Omental fat pad (tissue), 4 donors: Measurements from ENCODE around the gene OR4D9. TPM values are rescaled to one million over a fixed set of nuclear protein-coding genes. Genes with fewer than 3 reads are reported as not detected.

Experiments used
- ATAC-seq: fragments of 150-250 bp; one replicate; pipeline ENCODE4 v1.9.1; 2016; ENCODE audit warnings: mild to moderate bottlenecking, moderate library complexity; ENCODE audit not compliant: low FRiP score
- DNase-seq: peaks from one replicate; pipeline ENCODE4 v3.0.0-alpha.2; 2019; ENCODE audit warnings: low spot score
- CTCF ChIP-seq, 3 donors: fragments of 450-650 bp; IDR thresholded peaks; one replicate each; pipeline ENCODE4 v1.5.1; 2016 to 2017; ENCODE audit warnings: antibody characterized with exemption in 3 of 3, mild to moderate bottlenecking in 3 of 3, moderate library complexity in 2 of 3
- total RNA-seq, 4 donors: library from RNA; depleted of rRNA; stranded (reverse); fragments of >200 nt; gene quantifications; one replicate each; pipeline ENCODE4 v1.1.0, GENCODE V29; 2016

The OR4D9 gene
- total RNA-seq, 4 donors from 2014 or later, result not detected

DNA sequence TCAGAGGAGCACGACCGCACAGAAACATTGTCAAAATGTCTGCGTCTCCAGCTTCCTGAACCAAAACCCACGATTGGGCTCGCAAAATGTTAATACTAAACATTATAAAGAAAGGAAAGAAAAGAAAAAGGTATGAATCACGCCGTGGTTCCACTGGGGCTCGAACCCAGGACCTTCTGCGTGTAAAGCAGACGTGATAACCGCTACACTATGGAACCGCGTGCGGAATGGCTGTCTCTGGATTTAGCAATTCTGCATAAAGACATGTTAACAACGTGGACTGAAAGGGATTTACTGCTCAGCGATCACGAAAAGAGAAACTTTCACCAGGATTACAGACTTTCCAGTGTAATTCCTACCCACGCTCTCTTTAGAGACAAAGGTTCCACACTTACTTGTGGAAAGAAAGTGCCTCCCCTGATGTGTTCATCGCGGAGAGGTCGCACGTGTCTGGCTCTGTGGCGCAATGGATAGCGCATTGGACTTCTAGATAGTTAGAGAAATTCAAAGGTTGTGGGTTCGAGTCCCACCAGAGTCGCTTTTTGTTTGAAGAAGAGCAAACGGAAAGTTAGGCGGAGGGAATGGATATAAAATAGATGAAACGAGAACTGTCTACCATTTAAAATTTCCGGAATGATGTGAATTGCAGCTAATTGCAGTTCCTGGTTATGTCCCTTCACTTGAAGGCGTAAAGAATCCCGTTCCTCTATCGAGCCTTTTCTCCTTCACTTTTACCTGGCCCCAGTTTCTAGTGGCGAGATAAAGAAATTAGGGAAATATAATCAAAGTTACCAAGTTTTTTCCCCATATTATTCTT lies 39.7 kb downstream of the OR4D9 start:
- ATAC-seq (peak; percentile 66), DNase-seq (peak; percentile 74)
- no peak for TF ChIP-seq CTCF (IDR thresholded peaks at IDR 0.05)

DNA sequence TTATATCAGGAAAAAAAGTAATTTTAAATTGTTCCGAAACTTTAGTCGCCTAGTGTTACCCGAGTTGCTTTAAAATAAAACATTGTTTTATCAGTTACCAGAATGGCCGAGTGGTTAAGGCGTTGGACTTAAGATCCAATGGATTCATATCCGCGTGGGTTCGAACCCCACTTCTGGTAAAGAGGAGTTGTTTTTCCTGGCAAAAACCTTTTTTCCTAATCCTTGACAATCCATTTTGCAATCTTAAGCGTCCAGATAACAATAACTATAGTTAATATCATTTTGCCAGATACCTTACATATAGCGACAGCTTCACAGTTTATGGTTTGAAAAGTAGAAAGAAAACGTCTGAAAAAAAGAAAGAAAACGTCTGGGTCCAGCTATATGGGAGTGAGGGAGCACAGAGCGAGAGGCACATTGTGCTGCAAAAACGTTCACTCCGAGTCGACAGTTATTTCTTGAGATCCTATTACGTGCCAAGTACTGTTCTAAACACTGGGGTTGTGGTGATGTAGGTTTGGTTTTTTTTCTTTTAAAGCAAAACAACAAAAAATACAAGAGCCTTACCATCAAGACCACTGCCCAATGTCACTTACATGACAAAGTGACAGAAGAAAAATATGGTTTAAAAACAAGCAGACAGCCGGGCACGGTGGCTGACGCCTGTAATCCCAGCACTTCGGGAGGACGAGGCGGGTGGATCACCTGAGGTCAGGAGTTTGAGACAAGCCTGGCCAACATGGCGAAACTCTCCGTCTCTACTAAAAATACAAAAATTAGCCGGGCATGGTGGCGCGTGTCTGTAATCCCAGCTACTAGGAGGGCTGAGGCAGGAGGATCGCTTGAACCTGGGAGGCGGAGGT lies 40.6 kb downstream of the OR4D9 start:
- TF ChIP-seq CTCF (IDR thresholded peaks at IDR 0.05), result no peak

DNA sequence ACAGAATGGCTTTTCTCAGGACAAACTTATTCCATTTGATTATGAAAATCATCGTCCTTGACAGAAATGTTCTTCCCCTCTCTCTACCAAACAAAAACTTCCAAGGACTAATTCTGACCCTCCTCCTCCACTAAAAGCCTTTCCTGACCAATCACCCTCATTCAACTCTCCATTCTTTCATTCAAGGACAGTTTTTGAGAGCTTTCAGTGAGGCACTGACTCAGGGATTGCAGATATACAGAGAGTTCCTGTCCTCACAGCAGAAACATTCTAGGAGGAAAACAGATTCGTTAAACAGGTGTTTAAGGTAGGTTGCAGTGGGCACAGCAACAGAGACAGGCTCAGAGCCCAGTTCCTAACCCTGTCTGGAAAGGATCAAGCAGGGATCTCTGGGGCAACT lies 41.5 kb downstream of the OR4D9 start:
- TF ChIP-seq CTCF (IDR thresholded peaks at IDR 0.05), result no peak
- ATAC-seq (no peak), DNase-seq (no peak)

More for the DNA sequence above, 40.6 kb downstream of the OR4D9 start:
- ATAC-seq (no peak), DNase-seq (no peak)

DNA sequence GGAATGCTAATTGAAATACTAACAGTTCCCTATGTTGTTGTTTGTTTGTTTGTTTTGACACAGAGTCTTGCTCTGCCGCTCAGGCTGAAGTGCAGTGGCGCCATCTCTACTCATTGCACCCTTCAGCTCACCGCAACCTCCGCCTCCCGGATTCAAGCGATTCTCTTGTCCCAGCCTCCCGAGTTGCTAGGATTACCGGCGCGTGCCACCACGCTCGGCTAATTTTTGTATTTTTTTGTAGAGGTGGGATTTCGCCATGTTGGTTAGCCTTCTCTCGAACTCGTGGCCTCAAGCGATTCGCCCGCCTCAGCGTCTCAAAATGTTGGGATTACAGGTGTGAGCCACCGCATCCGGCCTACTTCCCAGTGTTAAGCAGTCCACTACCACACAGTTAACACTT lies 42.0 kb downstream of the OR4D9 start:
- no peak for TF ChIP-seq CTCF (IDR thresholded peaks at IDR 0.05)
- no peak for ATAC-seq
- DNase-seq, result no peak

GRCh38 chr11:59555601-59556114 lies 44.3 kb downstream of the OR4D9 start:
- ATAC-seq (no peak), DNase-seq (no peak)
- TF ChIP-seq CTCF (IDR thresholded peaks at IDR 0.05), result no peak

- DNase-seq, result no peak
- peak; percentile 54 for ATAC-seq
- TF ChIP-seq CTCF (IDR thresholded peaks at IDR 0.05), result no peak
These were observed 45.0 kb downstream of the OR4D9 start for GRCh38 chr11:59556115-59556916.
